ENCODE measurements around the gene ARL15.

DNA sequence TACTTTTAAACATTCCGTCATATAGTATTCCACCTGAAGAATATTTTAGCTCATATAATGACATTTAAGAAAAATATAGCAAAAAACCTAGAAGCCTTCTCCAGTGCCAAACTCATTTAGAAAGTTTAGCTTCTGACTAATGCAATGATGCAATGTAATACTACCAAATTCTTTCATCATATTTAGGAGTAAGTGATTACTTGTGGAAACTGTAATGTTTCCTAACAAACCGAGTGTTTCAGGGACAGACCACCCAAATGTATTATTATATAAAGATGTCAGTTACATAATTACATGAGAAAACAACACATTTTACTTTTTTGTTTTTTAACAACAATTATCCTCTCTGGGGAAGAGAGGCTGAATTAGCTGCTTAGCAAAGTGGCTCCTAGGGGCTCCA is 316.2 kb downstream of the ARL15 start:
- no peak for TF ChIP-seq CTCF (IDR thresholded peaks at IDR 0.05)
- TF ChIP-seq POLR2A (IDR thresholded peaks at IDR 0.05), result no peak
